ENCODE data around the gene SP2. TPM values are rescaled to one million over a fixed set of nuclear protein-coding genes. Genes with fewer than 3 reads are reported as not detected.

The SP2 gene
- total RNA-seq, 1 experiment from 2014 or later = 22.2 TPM

DNA sequence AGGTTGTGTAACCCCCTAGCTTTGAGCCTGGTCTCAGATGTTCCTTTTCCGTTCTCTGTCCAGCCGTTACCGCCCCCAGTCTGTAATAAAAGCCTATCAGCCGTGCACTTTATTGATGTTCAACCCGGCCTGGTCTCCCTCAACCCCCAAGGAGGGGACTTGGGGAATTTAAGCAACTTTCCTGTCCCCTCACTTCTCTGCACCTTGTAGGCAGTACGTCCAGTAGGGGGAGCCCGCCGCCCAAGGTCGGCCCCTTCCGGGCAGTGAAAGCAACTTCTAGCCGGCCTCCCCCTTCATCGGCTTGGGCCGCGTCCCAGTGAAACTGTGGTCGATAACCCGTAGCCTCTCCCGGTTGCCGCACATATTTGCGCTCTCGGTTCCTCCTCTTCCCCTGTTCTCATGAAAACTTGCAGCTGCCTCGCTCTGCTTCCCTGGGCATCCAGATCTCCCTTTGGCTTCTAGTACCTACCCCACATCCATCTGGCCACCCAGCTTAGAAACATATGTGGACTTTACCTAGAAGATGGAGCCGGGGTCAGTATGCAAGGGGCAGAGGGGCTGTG is 53.2 kb downstream of the SP2 start (continued):
- TF ChIP-seq, protein P1, sequence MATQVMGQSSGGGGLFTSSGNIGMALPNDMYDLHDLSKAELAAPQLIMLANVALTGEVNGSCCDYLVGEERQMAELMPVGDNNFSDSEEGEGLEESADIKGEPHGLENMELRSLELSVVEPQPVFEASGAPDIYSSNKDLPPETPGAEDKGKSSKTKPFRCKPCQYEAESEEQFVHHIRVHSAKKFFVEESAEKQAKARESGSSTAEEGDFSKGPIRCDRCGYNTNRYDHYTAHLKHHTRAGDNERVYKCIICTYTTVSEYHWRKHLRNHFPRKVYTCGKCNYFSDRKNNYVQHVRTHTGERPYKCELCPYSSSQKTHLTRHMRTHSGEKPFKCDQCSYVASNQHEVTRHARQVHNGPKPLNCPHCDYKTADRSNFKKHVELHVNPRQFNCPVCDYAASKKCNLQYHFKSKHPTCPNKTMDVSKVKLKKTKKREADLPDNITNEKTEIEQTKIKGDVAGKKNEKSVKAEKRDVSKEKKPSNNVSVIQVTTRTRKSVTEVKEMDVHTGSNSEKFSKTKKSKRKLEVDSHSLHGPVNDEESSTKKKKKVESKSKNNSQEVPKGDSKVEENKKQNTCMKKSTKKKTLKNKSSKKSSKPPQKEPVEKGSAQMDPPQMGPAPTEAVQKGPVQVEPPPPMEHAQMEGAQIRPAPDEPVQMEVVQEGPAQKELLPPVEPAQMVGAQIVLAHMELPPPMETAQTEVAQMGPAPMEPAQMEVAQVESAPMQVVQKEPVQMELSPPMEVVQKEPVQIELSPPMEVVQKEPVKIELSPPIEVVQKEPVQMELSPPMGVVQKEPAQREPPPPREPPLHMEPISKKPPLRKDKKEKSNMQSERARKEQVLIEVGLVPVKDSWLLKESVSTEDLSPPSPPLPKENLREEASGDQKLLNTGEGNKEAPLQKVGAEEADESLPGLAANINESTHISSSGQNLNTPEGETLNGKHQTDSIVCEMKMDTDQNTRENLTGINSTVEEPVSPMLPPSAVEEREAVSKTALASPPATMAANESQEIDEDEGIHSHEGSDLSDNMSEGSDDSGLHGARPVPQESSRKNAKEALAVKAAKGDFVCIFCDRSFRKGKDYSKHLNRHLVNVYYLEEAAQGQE (IDR thresholded peaks at IDR 0.05; ENCODE audit: low read depth) = no peak

DNA sequence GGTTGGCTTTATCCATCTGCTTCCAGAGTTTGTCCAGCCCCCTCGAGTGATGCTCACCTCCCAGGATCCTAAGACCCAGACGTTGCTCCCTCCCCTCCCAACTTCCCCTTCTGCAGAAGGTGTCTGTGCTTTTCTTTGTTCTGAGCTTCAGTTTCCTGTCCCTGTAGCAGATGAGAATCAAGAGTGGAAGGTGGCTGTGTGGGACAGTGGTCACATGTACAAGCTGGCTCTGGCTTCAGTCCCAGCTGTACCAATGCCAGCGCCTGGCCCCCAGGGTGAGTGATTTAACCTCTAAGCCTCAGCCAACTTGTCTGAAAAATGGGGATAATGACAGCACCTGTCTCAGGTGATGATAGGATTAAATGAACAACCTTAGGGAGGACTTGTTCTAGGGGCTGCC is 53.9 kb downstream of the SP2 start:
- Histone ChIP-seq H3K36me3 (ENCODE audit: control insufficient read depth in 1 of 2, insufficient read depth in 2 of 2, low read length in 2 of 2) (peaks cover 4 to 12% of the 10 kb centered on the region in 2 experiments; a peak in 3 of 4 replicates), H3K27ac (ENCODE audit: low read depth, low read length) (peak overlapping the region; percentile 67), H4K20me1 (ENCODE audit: insufficient read depth) (no peaks in the 10 kb centered on the region), H3K4me1 (ENCODE audit: control insufficient read depth in 1 of 2, insufficient read depth in 2 of 2, low read length in 2 of 2) (peaks cover 30 to 56% of the 10 kb centered on the region in 2 experiments), H3K9me2 (ENCODE audit: insufficient read depth) (no peaks in the 10 kb centered on the region), H3K9me3 (ENCODE audit: control insufficient read depth in 1 of 2, insufficient read depth in 1 of 2, low read depth in 1 of 2, low read length in 2 of 2) (no peaks in the 10 kb centered on the region), H3K27me3 (ENCODE audit: insufficient read depth, low read length) (no peaks in the 10 kb centered on the region), H3K4me3 (replicated peaks in 1 of 2; ENCODE audit: low read depth in 1 of 2, low read length in 2 of 2) (no peak overlapping the region), H2AFZ (ENCODE audit: low read depth, low read length, poor library complexity, severe bottlenecking) (no peak overlapping the region), H3K4me2 (ENCODE audit: low read length) (peak overlapping the region; percentile 71), H3K79me2 (ENCODE audit: insufficient read depth, low read length) (peaks cover 3% of the 10 kb centered on the region; the same call in 1 of the 2 replicates), H3K9ac (ENCODE audit: low read length) (peak overlapping the region; percentile 55)
- BruUV-seq (replicated peaks) = no TSS peak
- intact Hi-C loops (cut with micrococcal nuclease) = loop anchor here (1.0 kb wide), 2 partner anchors 20 to 68 kb away; no protein-coding TSS in a partner anchor
- ATAC-seq (no peak), DNase-seq (ENCODE audit: low read depth, low spot score) (no peak)
- RAD21 ChIA-PET (ENCODE audit: low non-redundant PET in 1 of 2, low total read pairs in 2 of 2, uncharacterized antibody in 2 of 2, unreplicated experiment in 2 of 2) = interaction anchor here (1.0 to 2.0 kb wide), 3 partner anchors 21 to 69 kb away, joined by 3 to 9 read pairs (median 6); partner anchors contain the start of gene CDK5RAP3 (in 1 of the 2)
- CTCF ChIA-PET = interaction anchor here (1.1 to 5.1 kb wide), 11 partner anchors 7 to 109 kb away, joined by 3 to 83 read pairs (median 10); partner anchors contain the start of genes CDK5RAP3, PNPO, PRR15L and SCRN2
- POLR2A ChIA-PET = interaction anchor here (1.0 to 4.3 kb wide), 4 partner anchors 9 to 99 kb away, joined by 3 to 20 read pairs (median 5); partner anchors contain the start of genes CDK5RAP3 and PNPO
- TF ChIP-seq ELF1 (IDR thresholded peaks at IDR 0.05; ENCODE audit: borderline replicate concordance, low read depth) (no peak), POLR2A (IDR thresholded peaks at IDR 0.05; ENCODE audit: borderline replicate concordance, extremely low read depth, insufficient read depth, insufficient read length) (no peak), ZFX (IDR thresholded peaks at IDR 0.05) (no peak), SIN3A (IDR thresholded peaks at IDR 0.05; ENCODE audit: low read depth) (no peak), TCF7L2 (IDR thresholded peaks at IDR 0.05; ENCODE audit: borderline replicate concordance, extremely low read depth, insufficient read depth, insufficient read length) (no peak), CEBPB (IDR thresholded peaks at IDR 0.05; ENCODE audit: low read depth) (no peak), EZH2 (IDR thresholded peaks at IDR 0.05) (no peak), RAD21 (IDR thresholded peaks at IDR 0.05; ENCODE audit: low read depth) (no peak), FOSL1 (IDR thresholded peaks at IDR 0.05; ENCODE audit: low read depth) (no peak), EGR1 (IDR thresholded peaks at IDR 0.05; ENCODE audit: low read depth) (no peak), ZNF274 (IDR thresholded peaks at IDR 0.05; ENCODE audit: low read depth, low read length) (no peak)
- TF ChIP-seq, protein P1 (IDR thresholded peaks at IDR 0.05; ENCODE audit: low read depth) = no peak
- TF ChIP-seq, protein P2, sequence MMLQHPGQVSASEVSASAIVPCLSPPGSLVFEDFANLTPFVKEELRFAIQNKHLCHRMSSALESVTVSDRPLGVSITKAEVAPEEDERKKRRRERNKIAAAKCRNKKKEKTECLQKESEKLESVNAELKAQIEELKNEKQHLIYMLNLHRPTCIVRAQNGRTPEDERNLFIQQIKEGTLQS (IDR thresholded peaks at IDR 0.05) = no peak
- TF ChIP-seq, protein P3, sequence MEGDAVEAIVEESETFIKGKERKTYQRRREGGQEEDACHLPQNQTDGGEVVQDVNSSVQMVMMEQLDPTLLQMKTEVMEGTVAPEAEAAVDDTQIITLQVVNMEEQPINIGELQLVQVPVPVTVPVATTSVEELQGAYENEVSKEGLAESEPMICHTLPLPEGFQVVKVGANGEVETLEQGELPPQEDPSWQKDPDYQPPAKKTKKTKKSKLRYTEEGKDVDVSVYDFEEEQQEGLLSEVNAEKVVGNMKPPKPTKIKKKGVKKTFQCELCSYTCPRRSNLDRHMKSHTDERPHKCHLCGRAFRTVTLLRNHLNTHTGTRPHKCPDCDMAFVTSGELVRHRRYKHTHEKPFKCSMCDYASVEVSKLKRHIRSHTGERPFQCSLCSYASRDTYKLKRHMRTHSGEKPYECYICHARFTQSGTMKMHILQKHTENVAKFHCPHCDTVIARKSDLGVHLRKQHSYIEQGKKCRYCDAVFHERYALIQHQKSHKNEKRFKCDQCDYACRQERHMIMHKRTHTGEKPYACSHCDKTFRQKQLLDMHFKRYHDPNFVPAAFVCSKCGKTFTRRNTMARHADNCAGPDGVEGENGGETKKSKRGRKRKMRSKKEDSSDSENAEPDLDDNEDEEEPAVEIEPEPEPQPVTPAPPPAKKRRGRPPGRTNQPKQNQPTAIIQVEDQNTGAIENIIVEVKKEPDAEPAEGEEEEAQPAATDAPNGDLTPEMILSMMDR (IDR thresholded peaks at IDR 0.05 in 2 of 3, conservative IDR thresholded peaks at IDR 0.05 in 1 of 3; ENCODE audit: borderline replicate concordance in 1 of 3, insufficient read depth in 1 of 3, low read depth in 2 of 3, low read length in 2 of 3) = no peak
- TF ChIP-seq, protein P4, sequence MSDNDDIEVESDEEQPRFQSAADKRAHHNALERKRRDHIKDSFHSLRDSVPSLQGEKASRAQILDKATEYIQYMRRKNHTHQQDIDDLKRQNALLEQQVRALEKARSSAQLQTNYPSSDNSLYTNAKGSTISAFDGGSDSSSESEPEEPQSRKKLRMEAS (IDR thresholded peaks at IDR 0.05) = no peak
